HCT116 (cell line): ENCODE results near the gene SLC5A1. TPM values are rescaled to one million over a fixed set of nuclear protein-coding genes. Genes with fewer than 3 reads are reported as not detected.

Experiments
- ATAC-seq: fragments of 200-7000 bp; cut with Tn5 transposase; 2 replicates; pipeline ENCODE4 v1.9.1; 2020; ENCODE audit warnings: mild to moderate bottlenecking, moderate library complexity
- BruUV-seq: library from RNA; stranded (reverse); fragments of 400-500 nt; replicated peaks from 2 replicates; lab custom pipeline; 2021; lab: Mats Ljungman, UMichigan
- CTCF ChIA-PET: fragments of 300-600 bp; sonication (Branson Sonifier 250); formaldehyde crosslinking; loops from one replicate; lab custom pipeline; 2021; ENCODE audit warnings: antibody characterized with exemption; lab: Charles Lee
- POLR2A ChIA-PET: fragments of 300-600, 350-600 bp; sonication (Branson Sonifier 250); formaldehyde crosslinking; loops from one replicate; lab custom pipeline; 2021; ENCODE audit warnings: antibody characterized with exemption; lab: Charles Lee
- RAD21 ChIA-PET, 2 experiments: fragments of 300-600 bp; sonication (Branson Sonifier 250); formaldehyde crosslinking; loops; one replicate each; lab custom pipeline; 2023; ENCODE audit warnings: low total read pairs in 2 of 2; ENCODE audit not compliant: uncharacterized antibody in 2 of 2, unreplicated experiment in 2 of 2, low non-redundant PET in 1 of 2; lab: Charles Lee
- DNase-seq: peaks from one replicate; pipeline ENCODE4 v3.0.0-alpha.2; 2010; ENCODE audit warnings: low read depth, low spot score
- H2AFZ ChIP-seq: fragments of 200-600 bp; shearing (Covaris generic), sonication (generic); 2 replicates; pipeline ENCODE4 v1.6.1; 2017; ENCODE audit warnings: low read depth, mixed run types, mixed read lengths, antibody characterized with exemption, low read length; ENCODE audit not compliant: poor library complexity, severe bottlenecking
- H3K27ac ChIP-seq: 2 replicates; pipeline ENCODE4 v1.5.1; 2012; ENCODE audit warnings: low read depth, low read length
- H3K27me3 ChIP-seq: fragments of 200-600 bp; sonication (generic); 2 replicates; pipeline ENCODE4 v1.6.1; 2016; ENCODE audit warnings: mixed run types, low read length, mixed read lengths; ENCODE audit not compliant: insufficient read depth
- H3K36me3 ChIP-seq, 2 experiments: fragments of 200-500 bp in 1 of 2; fragments of 200-600 bp in 1 of 2; sonication (Bioruptor generic) in 1 of 2; sonication (generic) in 1 of 2; 2 replicates each; pipeline versions ENCODE4 v1.5.1 to v1.6.1; 2014 to 2016; ENCODE audit warnings: low read length in 2 of 2, inconsistent platforms in 1 of 2, mixed read lengths in 1 of 2, mixed run types in 1 of 2; ENCODE audit not compliant: insufficient read depth in 2 of 2, control insufficient read depth in 1 of 2
- H3K4me1 ChIP-seq, 2 experiments: fragments of 200-600 bp in 1 of 2; sonication (generic) in 1 of 2; 2 replicates each; pipeline versions ENCODE4 v1.5.1 to v1.6.1; 2012 to 2017; ENCODE audit warnings: low read length in 2 of 2, inconsistent platforms in 1 of 2, mild to moderate bottlenecking in 1 of 2, mixed read lengths in 1 of 2, mixed run types in 1 of 2, moderate library complexity in 1 of 2; ENCODE audit not compliant: insufficient read depth in 2 of 2, control insufficient read depth in 1 of 2
- H3K4me2 ChIP-seq: fragments of 200-600 bp; sonication (generic); 2 replicates; pipeline ENCODE4 v1.6.1; 2017; ENCODE audit warnings: mixed run types, low read length, mixed read lengths
- H3K4me3 ChIP-seq, 2 experiments: fragments of 200-600 bp in 1 of 2; sonication (generic) in 1 of 2; replicated peaks in 1 of 2; 2 replicates each; pipeline ENCODE4 v1.5.1; 2011 to 2016; ENCODE audit warnings: low read length in 2 of 2, control low read depth in 1 of 2, low read depth in 1 of 2, mild to moderate bottlenecking in 1 of 2, mixed read lengths in 1 of 2, mixed run types in 1 of 2
- H3K79me2 ChIP-seq: fragments of 200-600 bp; sonication (generic); 2 replicates; pipeline ENCODE4 v1.6.1; 2017; ENCODE audit warnings: mild to moderate bottlenecking, mixed run types, low read length, moderate library complexity, mixed read lengths; ENCODE audit not compliant: insufficient read depth
- H3K9ac ChIP-seq: fragments of 200-600 bp; sonication (generic); 2 replicates; pipeline ENCODE4 v1.6.1; 2016; ENCODE audit warnings: low read length, mixed read lengths
- H3K9me2 ChIP-seq: fragments of 200-600 bp; sonication (generic), shearing (Covaris generic); 2 replicates; pipeline ENCODE4 v1.6.1; 2017; ENCODE audit warnings: mixed run types, mild to moderate bottlenecking, moderate library complexity; ENCODE audit not compliant: insufficient read depth
- H3K9me3 ChIP-seq, 2 experiments: fragments of 200-500 bp in 1 of 2; fragments of 200-600 bp in 1 of 2; sonication (Bioruptor generic) in 1 of 2; sonication (generic) in 1 of 2; 2 replicates each; pipeline ENCODE4 v1.6.1; 2014 to 2017; ENCODE audit warnings: low read length in 2 of 2, mixed read lengths in 2 of 2, inconsistent platforms in 1 of 2, low read depth in 1 of 2, mild to moderate bottlenecking in 1 of 2, mixed run types in 1 of 2, moderate library complexity in 1 of 2; ENCODE audit not compliant: control insufficient read depth in 1 of 2, insufficient read depth in 1 of 2
- H4K20me1 ChIP-seq: fragments of 200-600 bp; sonication (generic), shearing (Covaris generic); 2 replicates; pipeline ENCODE4 v1.6.1; 2017; ENCODE audit warnings: mixed run types, mild to moderate bottlenecking, moderate library complexity; ENCODE audit not compliant: insufficient read depth
- ATF3 ChIP-seq: IDR thresholded peaks from 2 replicates; pipeline ENCODE4 v1.6.1; 2012
- CEBPB ChIP-seq: IDR thresholded peaks from 2 replicates; pipeline ENCODE4 v1.6.1; 2012; ENCODE audit warnings: low read depth
- EGR1 ChIP-seq: IDR thresholded peaks from 2 replicates; pipeline ENCODE4 v1.6.1; 2012; ENCODE audit warnings: low read depth
- EZH2 ChIP-seq: fragments of 200-600 bp; sonication (generic); IDR thresholded peaks from 2 replicates; pipeline ENCODE4 v1.6.1; 2017; ENCODE audit warnings: antibody characterized with exemption, mixed run types
- EZH2phosphoT487 ChIP-seq: fragments of 200-600 bp; IDR thresholded peaks from 2 replicates; pipeline ENCODE4 v1.6.1; 2018; ENCODE audit warnings: antibody characterized with exemption, borderline replicate concordance
- JUND ChIP-seq: IDR thresholded peaks from 2 replicates; pipeline ENCODE4 v1.6.1; 2012
- POLR2A ChIP-seq: IDR thresholded peaks from 2 replicates; pipeline ENCODE4 v1.7.0; 2011; ENCODE audit warnings: borderline replicate concordance; ENCODE audit not compliant: insufficient read depth, insufficient read length; ENCODE audit errors: extremely low read depth
- POLR2AphosphoS5 ChIP-seq: IDR thresholded peaks from 2 replicates; pipeline ENCODE4 v1.6.1; 2011; ENCODE audit warnings: mild to moderate bottlenecking, low read depth, low read length, moderate library complexity
- RAD21 ChIP-seq: IDR thresholded peaks from 2 replicates; pipeline ENCODE4 v1.6.1; 2012; ENCODE audit warnings: low read depth, mild to moderate bottlenecking
- SIN3A ChIP-seq: IDR thresholded peaks from 2 replicates; pipeline ENCODE4 v1.6.1; 2012; ENCODE audit warnings: low read depth
- SP1 ChIP-seq: IDR thresholded peaks from 2 replicates; pipeline ENCODE4 v1.6.1; 2012; ENCODE audit warnings: low read depth
- SRF ChIP-seq: IDR thresholded peaks from 2 replicates; pipeline ENCODE4 v1.6.1; 2012; ENCODE audit warnings: low read depth
- TCF7L2 ChIP-seq: IDR thresholded peaks from 2 replicates; pipeline ENCODE4 v1.7.0; 2011; ENCODE audit warnings: borderline replicate concordance, inconsistent platforms; ENCODE audit not compliant: insufficient read depth, insufficient read length; ENCODE audit errors: extremely low read depth
- YY1 ChIP-seq: IDR thresholded peaks from 2 replicates; pipeline ENCODE4 v1.6.1; 2011; ENCODE audit warnings: low read length, low read depth, moderate library complexity, mild to moderate bottlenecking; ENCODE audit not compliant: insufficient replicate concordance; ENCODE audit errors: extremely low read depth
- ZBTB33 ChIP-seq: IDR thresholded peaks from 2 replicates; pipeline ENCODE4 v1.6.1; 2011; ENCODE audit warnings: mild to moderate bottlenecking, low read length, moderate library complexity; ENCODE audit not compliant: insufficient replicate concordance; ENCODE audit errors: extremely low read depth
- ZFX ChIP-seq: fragments of 450-650 bp; IDR thresholded peaks from 2 replicates; pipeline ENCODE4 v1.6.1; 2017
- ZNF274 ChIP-seq: fragments of 200-500 bp; sonication (Bioruptor generic); IDR thresholded peaks from 2 replicates; pipeline ENCODE4 v1.6.1; 2014; ENCODE audit warnings: mild to moderate bottlenecking, low read depth, low read length, inconsistent platforms
- intact Hi-C: fragments of 100-400 bp; cut with micrococcal nuclease; formaldehyde crosslinking; loops from 2 replicates; pipeline ENCODE4 v1.10.0; 2022
- total RNA-seq: library from RNA; stranded (reverse); gene quantifications from one replicate; pipeline ENCODE4 v1.2.1, GENCODE V29; 2021; ENCODE audit not compliant: unreplicated experiment
- TF ChIP-seq, protein P1 (sequence below), 3 experiments: fragments of 200-600 bp in 1 of 3; sonication (generic) in 1 of 3; IDR thresholded peaks in 2 of 3; conservative IDR thresholded peaks in 1 of 3; 2 replicates each; pipeline ENCODE4 v1.5.1; 2012 to 2017; ENCODE audit warnings: low read depth in 2 of 3, low read length in 2 of 3, antibody characterized with exemption in 1 of 3, borderline replicate concordance in 1 of 3, control low read depth in 1 of 3, mild to moderate bottlenecking in 1 of 3, mixed read lengths in 1 of 3, mixed run types in 1 of 3, moderate library complexity in 1 of 3; ENCODE audit not compliant: insufficient read depth in 1 of 3
- TF ChIP-seq, protein P2 (sequence below): IDR thresholded peaks from 2 replicates; pipeline ENCODE4 v1.6.1; 2012
- TF ChIP-seq, protein P3 (sequence below): IDR thresholded peaks from 2 replicates; pipeline ENCODE4 v1.6.1; 2012; ENCODE audit warnings: low read depth

The SLC5A1 gene
- total RNA-seq, 1 experiment from 2014 or later, result 0.32 TPM

DNA sequence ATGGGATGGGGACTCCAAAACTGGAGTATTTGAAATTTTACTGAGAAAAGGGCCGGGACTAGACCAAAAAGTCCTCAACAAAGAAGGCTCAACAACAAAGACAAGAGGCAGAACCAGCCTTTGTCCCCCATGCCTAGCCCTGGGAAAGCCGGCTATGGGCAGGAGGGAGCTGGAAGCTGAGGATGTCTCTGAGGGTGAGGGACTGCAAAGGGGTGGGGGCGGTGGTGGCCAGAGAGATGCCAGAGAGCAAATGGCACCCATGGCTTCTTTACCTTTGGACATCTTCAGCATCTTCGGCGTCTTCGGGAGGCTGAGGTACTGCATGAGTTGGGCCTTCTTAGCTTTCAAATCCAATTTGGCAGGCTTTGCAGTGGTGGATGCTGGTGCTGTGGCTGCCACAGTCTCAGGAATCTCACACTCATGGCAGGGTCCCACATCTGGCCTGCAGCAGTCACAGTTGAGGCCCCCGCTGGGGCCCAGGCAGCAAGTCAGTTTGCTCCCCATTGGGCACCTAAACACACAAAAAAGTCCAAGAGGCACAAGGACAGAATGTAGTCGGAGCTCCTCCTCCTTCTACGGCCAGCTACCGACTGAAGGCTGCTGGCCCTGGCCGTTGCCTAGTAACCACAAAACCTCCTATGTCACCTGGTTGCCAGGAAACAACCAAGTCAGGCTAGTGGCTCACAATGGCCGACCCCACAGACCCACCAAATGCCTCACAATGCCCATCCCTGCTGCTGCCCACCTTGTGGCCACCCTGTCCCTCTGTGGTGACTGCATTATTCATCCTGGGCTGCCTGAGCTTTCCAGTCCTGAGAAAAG lies 115.9 kb downstream of the SLC5A1 start, which contains the start of gene C22orf42:
C22orf42 (minus strand) TSS at position 592 of the 822 bp plus-strand sequence; CDS start at position 504, 88 bp downstream.
- POLR2A ChIA-PET, result no interaction called here
- CTCF ChIA-PET, result no interaction called here

More for the DNA sequence above, 115.9 kb downstream of the SLC5A1 start, which contains the start of gene C22orf42:
- RAD21 ChIA-PET, result no interaction called here
- Histone ChIP-seq H3K9me2 (no peaks in the 10 kb centered on the region), H3K9ac (no peak within 1 kb of the TSS), H3K4me3 (no peak within 1 kb of the TSS), H3K36me3 (no peaks in the 10 kb centered on the region), H4K20me1 (no peaks in the 10 kb centered on the region), H3K9me3 (no peaks in the 10 kb centered on the region), H2AFZ (no peak within 1 kb of the TSS), H3K27ac (no peak within 1 kb of the TSS), H3K79me2 (no peaks in the 10 kb centered on the region), H3K4me1 (no peaks in the 10 kb centered on the region), H3K27me3 (no peaks in the 10 kb centered on the region), H3K4me2 (no peak within 1 kb of the TSS)
- ATAC-seq (no peak), DNase-seq (no peak)
- intact Hi-C loops, result no loop called here
- no TSS peak for BruUV-seq
- TF ChIP-seq ATF3 (no peak), EZH2 (no peak), EGR1 (no peak), EZH2phosphoT487 (no peak), RAD21 (no peak), ZBTB33 (no peak), POLR2A (no peak), SP1 (no peak), SIN3A (no peak), CEBPB (no peak), TCF7L2 (no peak), YY1 (no peak), JUND (no peak), POLR2AphosphoS5 (no peak), SRF (no peak), ZNF274 (no peak), ZFX (no peak)
- TF ChIP-seq, protein P1, sequence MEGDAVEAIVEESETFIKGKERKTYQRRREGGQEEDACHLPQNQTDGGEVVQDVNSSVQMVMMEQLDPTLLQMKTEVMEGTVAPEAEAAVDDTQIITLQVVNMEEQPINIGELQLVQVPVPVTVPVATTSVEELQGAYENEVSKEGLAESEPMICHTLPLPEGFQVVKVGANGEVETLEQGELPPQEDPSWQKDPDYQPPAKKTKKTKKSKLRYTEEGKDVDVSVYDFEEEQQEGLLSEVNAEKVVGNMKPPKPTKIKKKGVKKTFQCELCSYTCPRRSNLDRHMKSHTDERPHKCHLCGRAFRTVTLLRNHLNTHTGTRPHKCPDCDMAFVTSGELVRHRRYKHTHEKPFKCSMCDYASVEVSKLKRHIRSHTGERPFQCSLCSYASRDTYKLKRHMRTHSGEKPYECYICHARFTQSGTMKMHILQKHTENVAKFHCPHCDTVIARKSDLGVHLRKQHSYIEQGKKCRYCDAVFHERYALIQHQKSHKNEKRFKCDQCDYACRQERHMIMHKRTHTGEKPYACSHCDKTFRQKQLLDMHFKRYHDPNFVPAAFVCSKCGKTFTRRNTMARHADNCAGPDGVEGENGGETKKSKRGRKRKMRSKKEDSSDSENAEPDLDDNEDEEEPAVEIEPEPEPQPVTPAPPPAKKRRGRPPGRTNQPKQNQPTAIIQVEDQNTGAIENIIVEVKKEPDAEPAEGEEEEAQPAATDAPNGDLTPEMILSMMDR (IDR thresholded peaks at IDR 0.05 in 2 of 3, conservative IDR thresholded peaks at IDR 0.05 in 1 of 3; ENCODE audit: borderline replicate concordance in 1 of 3, insufficient read depth in 1 of 3, low read depth in 2 of 3, low read length in 2 of 3), result no peak
- TF ChIP-seq, protein P2, sequence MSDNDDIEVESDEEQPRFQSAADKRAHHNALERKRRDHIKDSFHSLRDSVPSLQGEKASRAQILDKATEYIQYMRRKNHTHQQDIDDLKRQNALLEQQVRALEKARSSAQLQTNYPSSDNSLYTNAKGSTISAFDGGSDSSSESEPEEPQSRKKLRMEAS, result no peak
- TF ChIP-seq, protein P3, sequence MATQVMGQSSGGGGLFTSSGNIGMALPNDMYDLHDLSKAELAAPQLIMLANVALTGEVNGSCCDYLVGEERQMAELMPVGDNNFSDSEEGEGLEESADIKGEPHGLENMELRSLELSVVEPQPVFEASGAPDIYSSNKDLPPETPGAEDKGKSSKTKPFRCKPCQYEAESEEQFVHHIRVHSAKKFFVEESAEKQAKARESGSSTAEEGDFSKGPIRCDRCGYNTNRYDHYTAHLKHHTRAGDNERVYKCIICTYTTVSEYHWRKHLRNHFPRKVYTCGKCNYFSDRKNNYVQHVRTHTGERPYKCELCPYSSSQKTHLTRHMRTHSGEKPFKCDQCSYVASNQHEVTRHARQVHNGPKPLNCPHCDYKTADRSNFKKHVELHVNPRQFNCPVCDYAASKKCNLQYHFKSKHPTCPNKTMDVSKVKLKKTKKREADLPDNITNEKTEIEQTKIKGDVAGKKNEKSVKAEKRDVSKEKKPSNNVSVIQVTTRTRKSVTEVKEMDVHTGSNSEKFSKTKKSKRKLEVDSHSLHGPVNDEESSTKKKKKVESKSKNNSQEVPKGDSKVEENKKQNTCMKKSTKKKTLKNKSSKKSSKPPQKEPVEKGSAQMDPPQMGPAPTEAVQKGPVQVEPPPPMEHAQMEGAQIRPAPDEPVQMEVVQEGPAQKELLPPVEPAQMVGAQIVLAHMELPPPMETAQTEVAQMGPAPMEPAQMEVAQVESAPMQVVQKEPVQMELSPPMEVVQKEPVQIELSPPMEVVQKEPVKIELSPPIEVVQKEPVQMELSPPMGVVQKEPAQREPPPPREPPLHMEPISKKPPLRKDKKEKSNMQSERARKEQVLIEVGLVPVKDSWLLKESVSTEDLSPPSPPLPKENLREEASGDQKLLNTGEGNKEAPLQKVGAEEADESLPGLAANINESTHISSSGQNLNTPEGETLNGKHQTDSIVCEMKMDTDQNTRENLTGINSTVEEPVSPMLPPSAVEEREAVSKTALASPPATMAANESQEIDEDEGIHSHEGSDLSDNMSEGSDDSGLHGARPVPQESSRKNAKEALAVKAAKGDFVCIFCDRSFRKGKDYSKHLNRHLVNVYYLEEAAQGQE, result no peak
